ENCODE measurements around the gene KCNG1.
"Not testable (repeated sequence)": the region's sequence is repeated elsewhere in the genome, so short reads cannot be mapped to it uniquely, and the experiment has no call there.

KCNG1 gene, protein sequence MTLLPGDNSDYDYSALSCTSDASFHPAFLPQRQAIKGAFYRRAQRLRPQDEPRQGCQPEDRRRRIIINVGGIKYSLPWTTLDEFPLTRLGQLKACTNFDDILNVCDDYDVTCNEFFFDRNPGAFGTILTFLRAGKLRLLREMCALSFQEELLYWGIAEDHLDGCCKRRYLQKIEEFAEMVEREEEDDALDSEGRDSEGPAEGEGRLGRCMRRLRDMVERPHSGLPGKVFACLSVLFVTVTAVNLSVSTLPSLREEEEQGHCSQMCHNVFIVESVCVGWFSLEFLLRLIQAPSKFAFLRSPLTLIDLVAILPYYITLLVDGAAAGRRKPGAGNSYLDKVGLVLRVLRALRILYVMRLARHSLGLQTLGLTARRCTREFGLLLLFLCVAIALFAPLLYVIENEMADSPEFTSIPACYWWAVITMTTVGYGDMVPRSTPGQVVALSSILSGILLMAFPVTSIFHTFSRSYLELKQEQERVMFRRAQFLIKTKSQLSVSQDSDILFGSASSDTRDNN

GRCh38 chr20:51022803-51023616 is at the start of gene KCNG1:
TSS of gene KCNG1 (minus strand) at chr20:51023107. CDS start at chr20:51010338, 12,769 bp downstream.
- DNase-seq (ENCODE audit: low spot score): no peak

GRCh38 chr20:51070621-51071020 is 47.7 kb upstream of the KCNG1 start:
- no peak for DNase-seq (ENCODE audit: low spot score)

- no peak for DNase-seq (ENCODE audit: low spot score)
Measured at GRCh38 chr20:51067792-51068191, 44.9 kb upstream of the KCNG1 start.

DNA sequence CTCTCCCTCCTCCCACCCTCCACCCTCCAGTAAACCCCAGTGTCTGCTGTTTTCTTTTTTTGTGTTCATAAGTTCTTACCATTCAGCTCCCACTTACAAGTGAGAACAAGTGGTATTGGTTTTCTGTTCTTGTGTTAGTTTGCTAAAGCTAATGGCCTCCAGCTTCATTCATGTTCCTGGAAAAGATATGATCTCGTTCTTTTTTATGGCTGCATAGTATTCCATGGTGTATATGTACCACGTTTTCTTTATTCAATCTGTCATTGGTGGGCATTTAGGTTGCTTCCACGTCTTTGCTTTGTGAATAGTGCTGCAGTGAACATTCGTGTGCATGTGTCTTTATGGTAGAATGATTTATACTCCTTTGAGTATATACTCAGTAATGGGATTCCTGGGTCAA is 42.7 kb upstream of the KCNG1 start:
- no peak for DNase-seq (ENCODE audit: low spot score)

DNA sequence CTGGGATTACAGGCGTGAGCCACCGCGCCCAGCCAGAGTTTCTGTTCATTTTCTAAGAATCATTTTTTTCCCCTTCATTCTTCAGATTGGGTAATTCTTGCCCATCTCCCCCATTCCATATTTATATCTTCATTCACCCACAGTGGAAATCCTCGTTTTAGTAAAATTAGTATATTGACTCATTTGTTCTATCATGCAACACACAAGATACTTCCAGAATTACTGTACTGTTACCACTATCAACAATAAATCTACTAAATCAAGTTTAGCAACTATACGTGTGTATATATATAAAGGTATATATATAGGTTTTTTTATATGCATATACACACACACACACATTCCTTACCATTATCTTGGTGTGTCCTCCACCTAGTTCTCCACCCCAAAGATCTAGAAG is 41.2 kb upstream of the KCNG1 start:
- no peak for DNase-seq (ENCODE audit: low spot score)

- DNase-seq (ENCODE audit: low spot score): no peak
Measured at GRCh38 chr20:51062065-51062464, 39.2 kb upstream of the KCNG1 start.

- no peak for DNase-seq (ENCODE audit: low spot score)
Measured at GRCh38 chr20:51061418-51062045, 38.6 kb upstream of the KCNG1 start.

GRCh38 chr20:51060301-51060700 is 37.4 kb upstream of the KCNG1 start:
- no peak for DNase-seq (ENCODE audit: low spot score)

DNA sequence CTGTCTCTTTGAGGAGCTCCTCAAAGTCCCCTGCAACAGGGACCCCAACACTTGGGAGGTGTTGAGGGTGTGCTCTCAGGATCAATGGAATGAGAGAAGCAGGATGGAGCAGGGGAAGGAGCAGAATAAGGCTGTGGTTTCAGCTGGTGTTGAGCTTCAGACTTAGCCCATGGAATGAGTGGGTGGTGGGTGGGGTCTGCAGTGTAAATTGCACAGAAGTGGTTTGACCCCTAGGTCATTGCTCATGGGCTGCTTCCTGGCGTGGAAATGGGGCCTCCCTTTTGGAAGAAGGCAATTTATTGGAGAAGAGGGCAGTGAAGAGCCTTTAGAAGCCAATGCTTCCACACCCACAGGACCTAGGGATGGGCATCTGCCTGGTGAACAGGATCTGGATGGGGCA is 37.0 kb upstream of the KCNG1 start:
- DNase-seq (ENCODE audit: low spot score): no peak

- DNase-seq (ENCODE audit: low spot score): no peak
Measured at GRCh38 chr20:51058017-51058416, 35.1 kb upstream of the KCNG1 start.

GRCh38 chr20:51054233-51054632 is 31.3 kb upstream of the KCNG1 start:
- no peak for DNase-seq (ENCODE audit: low spot score)

GRCh38 chr20:51050531-51051075 is 27.7 kb upstream of the KCNG1 start:
- DNase-seq (ENCODE audit: low spot score): no peak

DNA sequence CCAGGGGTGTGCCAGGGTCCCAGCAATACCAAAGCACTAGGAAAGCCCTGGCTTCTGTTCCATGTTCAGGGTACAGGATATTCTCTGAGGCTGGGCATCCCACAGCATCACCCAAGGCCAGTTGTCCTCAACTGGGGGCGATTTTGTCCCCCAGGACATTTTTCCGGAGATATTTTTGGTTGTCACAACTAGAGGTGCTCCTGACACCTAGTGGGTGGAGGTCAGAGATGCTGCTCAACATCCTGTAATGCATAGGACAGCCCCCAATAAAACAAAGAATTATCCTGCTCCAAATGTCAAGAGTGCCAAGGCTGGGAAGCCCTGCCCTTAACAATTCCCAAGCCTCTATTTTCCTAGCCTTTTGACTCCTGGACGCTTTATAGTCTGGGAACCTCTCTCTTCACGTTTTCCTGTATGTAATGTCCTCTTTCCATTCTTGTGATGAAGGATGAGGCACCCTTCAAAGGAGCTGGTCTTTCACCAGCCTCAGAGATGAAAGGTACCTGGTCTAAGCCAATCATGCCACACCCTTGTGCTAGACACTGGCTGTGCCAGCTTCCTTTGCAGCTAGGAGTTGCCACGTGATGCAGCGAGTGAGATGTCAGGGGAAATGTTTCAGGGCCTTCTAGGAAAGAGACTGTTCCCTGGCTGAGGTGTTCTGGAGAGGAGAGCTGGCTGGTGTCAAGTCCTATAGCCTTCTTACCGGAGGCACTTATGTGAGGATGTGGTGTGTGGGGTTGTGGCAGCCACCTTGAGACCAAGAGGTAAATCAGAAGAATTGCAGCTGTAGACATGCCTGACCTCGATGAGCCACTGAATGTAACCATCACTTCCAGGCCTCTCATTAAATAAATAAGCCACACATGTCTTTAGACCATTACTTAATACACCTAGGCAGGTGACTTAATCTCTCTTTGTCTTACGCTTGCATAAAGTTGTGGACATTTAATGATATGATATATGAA is 23.4 kb upstream of the KCNG1 start:
- DNase-seq (ENCODE audit: low spot score): no peak

DNA sequence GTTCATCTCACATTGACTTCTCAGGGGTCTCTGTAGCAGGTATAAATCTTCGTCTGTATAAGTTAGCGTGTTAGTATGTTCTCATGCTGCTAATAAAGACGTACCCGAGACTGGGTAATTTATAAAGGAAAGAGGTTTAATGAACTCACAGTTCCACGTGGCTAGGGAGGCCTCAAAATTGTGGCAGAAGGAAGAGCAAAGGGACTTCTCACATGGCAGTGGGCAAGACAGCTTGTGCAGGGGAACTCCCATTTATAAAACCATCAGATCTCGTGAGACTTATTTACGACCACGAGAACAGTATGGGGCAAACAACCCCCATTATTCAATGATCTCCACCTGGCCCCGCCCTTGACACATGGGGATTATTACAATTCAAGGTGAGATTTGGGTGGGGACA is 22.6 kb upstream of the KCNG1 start:
- DNase-seq (ENCODE audit: low spot score): not testable (repeated sequence)

GRCh38 chr20:51044796-51045195 is 21.9 kb upstream of the KCNG1 start:
- DNase-seq (ENCODE audit: low spot score): no peak

DNA sequence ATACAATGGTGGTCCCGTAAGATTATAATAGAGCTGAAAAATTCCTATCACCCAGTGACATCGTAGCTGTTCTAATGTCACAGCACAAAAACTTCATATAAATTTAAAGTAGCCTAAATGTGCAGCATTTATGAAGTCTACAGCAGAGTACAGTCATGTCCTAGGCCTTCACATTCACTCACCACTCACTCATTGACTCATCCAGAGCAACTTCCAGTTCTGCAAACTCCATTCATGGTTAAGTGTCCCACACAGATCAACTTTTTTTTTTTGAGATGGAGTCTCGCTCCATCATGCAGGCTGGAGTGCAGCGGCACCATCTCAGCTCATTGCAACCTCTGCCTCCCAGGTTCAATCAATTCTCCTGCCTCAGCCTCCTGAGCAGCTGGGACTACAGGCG is 20.9 kb upstream of the KCNG1 start:
- no peak for DNase-seq (ENCODE audit: low spot score)

- DNase-seq (ENCODE audit: low spot score): no peak
Measured at GRCh38 chr20:51042657-51043247, 19.8 kb upstream of the KCNG1 start.

DNA sequence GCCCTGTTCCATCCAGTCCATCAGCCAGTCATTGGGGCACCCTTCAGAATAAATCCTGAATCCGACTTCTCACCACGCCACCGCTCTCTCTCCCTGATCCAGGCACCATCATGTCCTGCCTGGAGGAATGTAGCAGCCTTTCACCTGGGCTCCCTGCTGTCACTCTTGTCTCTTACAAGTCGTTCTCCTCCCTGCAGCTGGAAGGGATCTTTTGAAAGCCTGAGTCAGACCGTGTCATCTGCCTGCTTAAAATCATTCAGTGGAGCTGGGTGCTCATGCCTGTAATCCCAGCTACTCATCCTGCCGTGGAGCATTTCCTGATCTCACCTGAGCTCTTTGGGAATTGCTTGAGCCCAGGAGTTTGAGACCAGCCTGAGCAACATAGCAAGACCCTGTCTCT is 19.2 kb upstream of the KCNG1 start:
- no peak for DNase-seq (ENCODE audit: low spot score)

- no peak for DNase-seq (ENCODE audit: low spot score)
Measured at GRCh38 chr20:51037532-51038115, 14.7 kb upstream of the KCNG1 start.

- no peak for DNase-seq (ENCODE audit: low spot score)
Measured at GRCh38 chr20:51036827-51037531, 14.1 kb upstream of the KCNG1 start.

Data from LoVo (cell line).